Esophagus muscularis mucosa (tissue), 4 donors: ENCODE results near the gene QTRT2.

Experiments used
- EP300 ChIP-seq: sonication (generic); formaldehyde crosslinking; IDR thresholded peaks from one replicate; pipeline ENCODE4 v1.6.1; 2017; ENCODE audit warnings: antibody characterized with exemption
- POLR2A ChIP-seq: fragments of 450-650 bp; IDR thresholded peaks from one replicate; pipeline ENCODE4 v1.6.1; 2017; ENCODE audit warnings: antibody characterized with exemption, moderate library complexity, mild to moderate bottlenecking, low read depth
- POLR2AphosphoS5 ChIP-seq, 2 donors: sonication (generic); formaldehyde crosslinking; IDR thresholded peaks; one replicate each; pipeline ENCODE4 v1.6.1; 2017; ENCODE audit warnings: antibody characterized with exemption in 2 of 2
- TF ChIP-seq, protein P1 (sequence below), 3 experiments: fragments of 200-600 bp in 2 of 3; fragments of 450-650 bp in 1 of 3; sonication (generic) in 2 of 3; IDR thresholded peaks; one replicate each; pipeline ENCODE4 v1.5.1; 2017 to 2019; ENCODE audit warnings: antibody characterized with exemption in 3 of 3, mild to moderate bottlenecking in 2 of 3, moderate library complexity in 1 of 3

DNA sequence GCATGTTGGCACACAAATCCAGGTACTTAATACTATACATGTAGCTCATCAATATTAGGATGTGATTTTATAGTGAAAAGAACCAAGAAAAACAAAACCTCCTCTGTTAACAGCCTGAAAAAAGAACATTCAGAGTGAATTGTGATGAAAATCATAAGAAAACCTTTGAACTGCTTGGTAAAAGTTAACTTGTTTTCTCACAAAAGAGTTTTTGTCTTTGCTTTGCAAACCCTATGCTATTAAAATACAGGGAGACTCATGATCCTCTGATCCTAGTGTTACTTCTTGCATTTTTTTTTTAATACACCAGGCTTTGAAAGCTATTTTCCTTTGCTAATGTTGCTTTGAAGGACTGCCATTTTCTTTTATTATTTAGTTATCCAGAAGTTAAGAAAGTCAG is 23.7 kb downstream of the QTRT2 start:
- TF ChIP-seq, protein P1, sequence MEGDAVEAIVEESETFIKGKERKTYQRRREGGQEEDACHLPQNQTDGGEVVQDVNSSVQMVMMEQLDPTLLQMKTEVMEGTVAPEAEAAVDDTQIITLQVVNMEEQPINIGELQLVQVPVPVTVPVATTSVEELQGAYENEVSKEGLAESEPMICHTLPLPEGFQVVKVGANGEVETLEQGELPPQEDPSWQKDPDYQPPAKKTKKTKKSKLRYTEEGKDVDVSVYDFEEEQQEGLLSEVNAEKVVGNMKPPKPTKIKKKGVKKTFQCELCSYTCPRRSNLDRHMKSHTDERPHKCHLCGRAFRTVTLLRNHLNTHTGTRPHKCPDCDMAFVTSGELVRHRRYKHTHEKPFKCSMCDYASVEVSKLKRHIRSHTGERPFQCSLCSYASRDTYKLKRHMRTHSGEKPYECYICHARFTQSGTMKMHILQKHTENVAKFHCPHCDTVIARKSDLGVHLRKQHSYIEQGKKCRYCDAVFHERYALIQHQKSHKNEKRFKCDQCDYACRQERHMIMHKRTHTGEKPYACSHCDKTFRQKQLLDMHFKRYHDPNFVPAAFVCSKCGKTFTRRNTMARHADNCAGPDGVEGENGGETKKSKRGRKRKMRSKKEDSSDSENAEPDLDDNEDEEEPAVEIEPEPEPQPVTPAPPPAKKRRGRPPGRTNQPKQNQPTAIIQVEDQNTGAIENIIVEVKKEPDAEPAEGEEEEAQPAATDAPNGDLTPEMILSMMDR (IDR thresholded peaks at IDR 0.05): no peak
- TF ChIP-seq POLR2A: no peak
- TF ChIP-seq EP300: no peak
- TF ChIP-seq POLR2AphosphoS5 (IDR thresholded peaks at IDR 0.05): no peak
